ENCODE data around the gene SBK2. TPM values are rescaled to one million over a fixed set of nuclear protein-coding genes. Genes with fewer than 3 reads are reported as not detected.
"Not testable (repeated sequence)": the region's sequence is repeated elsewhere in the genome, so short reads cannot be mapped to it uniquely, and the experiment has no call there.

Gene SBK2
- polyA plus RNA-seq (2013, experiment 1 of 2) = 0.37 TPM
- polyA plus RNA-seq (2013, experiment 2 of 2) = 0.30 TPM

- no peak within 1 kb of the TSS for H3K27ac ChIP-seq (ENCODE audit: low read depth, low read length, severe bottlenecking)
- WGBS, 2 experiments (ENCODE audit: insufficient coverage in 2 of 2) = 22 to 32% methylated on average over 11 to 14 of the region's 14 CpGs
- no peak within 1 kb of the TSS for H3K4me3 ChIP-seq (ENCODE audit: extremely low read depth, insufficient read depth, low read length, poor library complexity, severe bottlenecking)
These were observed at the start of gene SBK2 for GRCh38 chr19:55536951-55537740. Gene SBK2 (minus strand): TSS chr19:55537133. CDS start chr19:55536294, 839 bp downstream.

GRCh38 chr19:55585658-55586339 is 48.9 kb upstream of the SBK2 start:
- Histone ChIP-seq H3K4me1 (ENCODE audit: control insufficient read depth, insufficient read depth, low read length, poor library complexity, severe bottlenecking) (no peaks in the 10 kb centered on the region), H3K27ac (ENCODE audit: low read depth, low read length, severe bottlenecking) (peak overlapping the region; percentile 62), H3K9me3 (ENCODE audit: control insufficient read depth, low read length) (no peaks in the 10 kb centered on the region), H3K36me3 (ENCODE audit: control insufficient read depth, insufficient read depth, low read length) (no peaks in the 10 kb centered on the region), H3K4me3 (ENCODE audit: extremely low read depth, insufficient read depth, low read length, poor library complexity, severe bottlenecking) (peak overlapping the region; percentile 27)
- WGBS, 2 experiments (ENCODE audit: insufficient coverage in 2 of 2) = 14 to 19% methylated on average over 26 to 27 of the region's 36 CpGs

More at GRCh38 chr19:55536951-55537740, at the start of gene SBK2:
- Histone ChIP-seq H3K36me3 (ENCODE audit: control insufficient read depth, insufficient read depth, low read length) (no peaks in the 10 kb centered on the region), H3K4me1 (ENCODE audit: control insufficient read depth, insufficient read depth, low read length, poor library complexity, severe bottlenecking) (peaks cover 7% of the 10 kb centered on the region), H3K9me3 (ENCODE audit: control insufficient read depth, low read length) (no peaks in the 10 kb centered on the region)

GRCh38 chr19:55584871-55585270 is 47.9 kb upstream of the SBK2 start:
- Histone ChIP-seq H3K4me1 (ENCODE audit: control insufficient read depth, insufficient read depth, low read length, poor library complexity, severe bottlenecking) (no peaks in the 10 kb centered on the region), H3K9me3 (ENCODE audit: control insufficient read depth, low read length) (no peaks in the 10 kb centered on the region), H3K4me3 (ENCODE audit: extremely low read depth, insufficient read depth, low read length, poor library complexity, severe bottlenecking) (no peak overlapping the region), H3K27ac (ENCODE audit: low read depth, low read length, severe bottlenecking) (no peak overlapping the region), H3K36me3 (ENCODE audit: control insufficient read depth, insufficient read depth, low read length) (no peaks in the 10 kb centered on the region)
- WGBS, 2 experiments (ENCODE audit: insufficient coverage in 2 of 2) = 93 to 99% methylated on average over 9 to 10 of the region's 11 CpGs

GRCh38 chr19:55583897-55584296 is 47.0 kb upstream of the SBK2 start:
- H3K4me3 ChIP-seq (ENCODE audit: extremely low read depth, insufficient read depth, low read length, poor library complexity, severe bottlenecking); H3K36me3 ChIP-seq (ENCODE audit: control insufficient read depth, insufficient read depth, low read length); H3K9me3 ChIP-seq (ENCODE audit: control insufficient read depth, low read length); H3K27ac ChIP-seq (ENCODE audit: low read depth, low read length, severe bottlenecking); H3K4me1 ChIP-seq (ENCODE audit: control insufficient read depth, insufficient read depth, low read length, poor library complexity, severe bottlenecking): not testable (repeated sequence)
- WGBS, 2 experiments (ENCODE audit: insufficient coverage in 2 of 2) = 77 to 91% methylated on average over 6 of the region's 8 CpGs

GRCh38 chr19:55582284-55582683 is 45.4 kb upstream of the SBK2 start:
- 80 to 91% methylated on average over 2 to 4 of the region's 4 CpGs for WGBS, 2 experiments (ENCODE audit: insufficient coverage in 2 of 2)
- H3K36me3 ChIP-seq (ENCODE audit: control insufficient read depth, insufficient read depth, low read length) = peaks cover 11% of the 10 kb centered on the region
- not testable (repeated sequence) for H3K27ac ChIP-seq (ENCODE audit: low read depth, low read length, severe bottlenecking); H3K4me1 ChIP-seq (ENCODE audit: control insufficient read depth, insufficient read depth, low read length, poor library complexity, severe bottlenecking); H3K9me3 ChIP-seq (ENCODE audit: control insufficient read depth, low read length); H3K4me3 ChIP-seq (ENCODE audit: extremely low read depth, insufficient read depth, low read length, poor library complexity, severe bottlenecking)

GRCh38 chr19:55581823-55582223 is 44.9 kb upstream of the SBK2 start:
- Histone ChIP-seq H3K27ac (ENCODE audit: low read depth, low read length, severe bottlenecking) (no peak overlapping the region), H3K9me3 (ENCODE audit: control insufficient read depth, low read length) (no peaks in the 10 kb centered on the region), H3K36me3 (ENCODE audit: control insufficient read depth, insufficient read depth, low read length) (peaks cover 16% of the 10 kb centered on the region)

GRCh38 chr19:55581145-55581822 is 44.4 kb upstream of the SBK2 start:
- peak overlapping the region; percentile 79 for H3K27ac ChIP-seq (ENCODE audit: low read depth, low read length, severe bottlenecking)
- WGBS, 2 experiments (ENCODE audit: insufficient coverage in 2 of 2) = 44 to 46% methylated on average over 11 of the region's 12 CpGs
- no peaks in the 10 kb centered on the region for H3K9me3 ChIP-seq (ENCODE audit: control insufficient read depth, low read length)
- peak overlapping the region; percentile 97 for H3K4me3 ChIP-seq (ENCODE audit: extremely low read depth, insufficient read depth, low read length, poor library complexity, severe bottlenecking)
- peaks cover 21% of the 10 kb centered on the region for H3K36me3 ChIP-seq (ENCODE audit: control insufficient read depth, insufficient read depth, low read length)
- no peaks in the 10 kb centered on the region for H3K4me1 ChIP-seq (ENCODE audit: control insufficient read depth, insufficient read depth, low read length, poor library complexity, severe bottlenecking)

More at GRCh38 chr19:55581823-55582223, 44.9 kb upstream of the SBK2 start:
- H3K4me3 ChIP-seq (ENCODE audit: extremely low read depth, insufficient read depth, low read length, poor library complexity, severe bottlenecking) = no peak overlapping the region
- 49 to 53% methylated on average over 5 of the region's 6 CpGs for WGBS, 2 experiments (ENCODE audit: insufficient coverage in 2 of 2)
- no peaks in the 10 kb centered on the region for H3K4me1 ChIP-seq (ENCODE audit: control insufficient read depth, insufficient read depth, low read length, poor library complexity, severe bottlenecking)

GRCh38 chr19:55580628-55581144 is 43.8 kb upstream of the SBK2 start, which contains the start of gene ZNF579:
Gene ZNF579 (minus strand): TSS chr19:55580848. CDS start chr19:55579639, 1,209 bp downstream.
- Histone ChIP-seq H3K27ac (ENCODE audit: low read depth, low read length, severe bottlenecking) (peak within 1 kb of the TSS; percentile 79), H3K9me3 (ENCODE audit: control insufficient read depth, low read length) (no peaks in the 10 kb centered on the region), H3K36me3 (ENCODE audit: control insufficient read depth, insufficient read depth, low read length) (peaks cover 26% of the 10 kb centered on the region), H3K4me3 (ENCODE audit: extremely low read depth, insufficient read depth, low read length, poor library complexity, severe bottlenecking) (peak within 1 kb of the TSS; percentile 97), H3K4me1 (ENCODE audit: control insufficient read depth, insufficient read depth, low read length, poor library complexity, severe bottlenecking) (no peaks in the 10 kb centered on the region)
- 0 to 1% methylated on average over 4 to 12 of the region's 24 CpGs for WGBS, 2 experiments (ENCODE audit: insufficient coverage in 2 of 2)

GRCh38 chr19:55579766-55580621 is 43.1 kb upstream of the SBK2 start:
- Histone ChIP-seq H3K27ac (ENCODE audit: low read depth, low read length, severe bottlenecking) (peak overlapping the region; percentile 79), H3K36me3 (ENCODE audit: control insufficient read depth, insufficient read depth, low read length) (peaks cover 26% of the 10 kb centered on the region), H3K4me3 (ENCODE audit: extremely low read depth, insufficient read depth, low read length, poor library complexity, severe bottlenecking) (peak overlapping the region; percentile 97), H3K9me3 (ENCODE audit: control insufficient read depth, low read length) (no peaks in the 10 kb centered on the region), H3K4me1 (ENCODE audit: control insufficient read depth, insufficient read depth, low read length, poor library complexity, severe bottlenecking) (no peaks in the 10 kb centered on the region)
- WGBS, 2 experiments (ENCODE audit: insufficient coverage in 2 of 2) = 15 to 16% methylated on average over 17 to 18 of the region's 20 CpGs
